Motor neuron (in vitro differentiated cells): ENCODE measurements around the gene CCL17. TPM values are rescaled to one million over a fixed set of nuclear protein-coding genes. Genes with fewer than 3 reads are reported as not detected.
"Not testable (repeated sequence)": the region's sequence is repeated elsewhere in the genome, so short reads cannot be mapped to it uniquely, and the experiment has no call there.

ENCODE experiments used
- ATAC-seq, 8 experiments: fragments of 200-7000 bp; cut with Tn5 transposase; replicated peaks in 6 of 8; 2 replicates each; pipeline ENCODE4 v1.8.0; 2021; ENCODE audit warnings: mild to moderate bottlenecking in 8 of 8, moderate library complexity in 8 of 8
- H3K27ac ChIP-seq, 2 donors: fragments of 250-450 bp; sonication (Bioruptor Pico); 2 replicates each; pipeline ENCODE4 v1.9.0; 2021; ENCODE audit warnings: antibody characterized with exemption in 2 of 2, mild to moderate bottlenecking in 2 of 2, moderate library complexity in 1 of 2
- H3K4me1 ChIP-seq, 2 donors: fragments of 250-450 bp; sonication (Bioruptor Pico); replicated peaks in 1 of 2; 2 replicates each; pipeline ENCODE4 v1.6.1; 2021; ENCODE audit warnings: antibody characterized with exemption in 2 of 2, mild to moderate bottlenecking in 2 of 2, moderate library complexity in 1 of 2
- H3K4me3 ChIP-seq, 5 donors: fragments of 250-450 bp; sonication (Bioruptor Pico); 2 replicates each; pipeline ENCODE4 v1.9.0; 2021; ENCODE audit warnings: antibody characterized with exemption in 5 of 5, mild to moderate bottlenecking in 5 of 5, moderate library complexity in 4 of 5
- whole genome bisulfite sequencing, 10 experiments: fragments of 450-650 bp; shearing (Covaris generic); methylation state at CpG; one replicate each; pipeline ENCODE4 v1.0.0; 2022; 5-methylcytosine and 5-hydroxymethylcytosine counted together
- in situ Hi-C, 9 experiments: fragments of 400-800 bp; cut with MboI; loops; one replicate each; pipeline ENCODE4 v1.15.0; 2021; ENCODE audit warnings: low sequenced_read_pairs in 9 of 9, low pct_unique_long_range_greater_than_20kb in 2 of 9; ENCODE audit not compliant: unreplicated experiment in 9 of 9
- total RNA-seq, 8 experiments: library from RNA; unstranded; fragments of 300-600 nt; gene quantifications; 2 replicates each; pipeline versions ENCODE4 v1.2.3 to v1.2.4, GENCODE V29; 2022

Gene CCL17
- total RNA-seq, 8 experiments from 2014 or later = not detected

DNA sequence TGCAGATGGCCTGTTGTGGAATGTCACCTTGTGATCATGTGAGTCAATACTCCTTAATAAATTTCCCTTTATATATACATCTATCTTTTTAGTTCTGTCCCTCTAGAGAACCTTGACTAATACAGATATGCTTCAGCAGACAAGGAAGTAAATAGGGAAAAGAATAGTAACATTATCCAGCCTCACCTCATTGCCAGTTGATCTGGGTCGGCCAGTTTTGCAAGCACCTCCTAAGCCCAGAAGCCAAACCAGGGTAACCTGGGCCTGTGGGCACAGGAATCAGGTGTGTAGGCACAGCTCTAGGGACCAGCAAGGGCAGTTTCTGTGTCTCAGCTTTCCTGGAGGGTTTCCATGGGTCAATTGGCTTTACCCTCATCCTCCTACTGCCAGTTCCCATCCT is 11.9 kb upstream of the CCL17 start:
- Histone ChIP-seq H3K4me3 (no peak overlapping the region), H3K27ac (no peak overlapping the region), H3K4me1 (no peaks in the 10 kb centered on the region)
- no peak for ATAC-seq
- in situ Hi-C loops = no loop called here
- 17 to 100% (median 73%) methylated on average over 1 of the region's 1 CpG; no CpG with 5 or more reads in 2 of the 10 experiments for WGBS, 10 experiments

DNA sequence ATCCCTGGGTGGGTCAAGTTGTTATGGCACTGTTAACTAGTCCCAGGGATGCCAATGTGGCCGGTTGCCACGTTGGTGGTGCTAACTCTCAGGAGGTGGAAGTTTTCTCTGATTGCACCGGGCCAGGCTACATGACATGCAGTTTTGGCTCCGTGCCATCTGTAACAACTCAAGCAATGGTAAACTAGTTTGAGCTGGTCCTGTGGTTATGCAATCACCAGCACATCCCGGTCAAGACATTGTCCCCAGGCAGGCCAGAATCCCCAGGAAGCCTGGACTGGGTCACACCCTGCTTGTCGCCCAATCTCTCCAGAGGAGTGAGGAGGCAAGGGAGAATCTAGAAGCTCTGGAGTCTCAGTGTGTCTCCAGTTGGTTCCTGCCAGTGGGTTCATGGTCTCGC is 10.1 kb upstream of the CCL17 start:
- peak in 7 of 8 experiments; percentile 27 to 75 (median 56) for ATAC-seq
- 44 to 100% (median 76%) methylated on average over 1 to 5 of the region's 7 CpGs; no CpG with 5 or more reads in 4 of the 10 experiments for WGBS, 10 experiments
- H3K4me1 ChIP-seq = no peaks in the 10 kb centered on the region
- in situ Hi-C loops = no loop called here
- no peak overlapping the region for H3K27ac ChIP-seq
- no peak overlapping the region for H3K4me3 ChIP-seq

DNA sequence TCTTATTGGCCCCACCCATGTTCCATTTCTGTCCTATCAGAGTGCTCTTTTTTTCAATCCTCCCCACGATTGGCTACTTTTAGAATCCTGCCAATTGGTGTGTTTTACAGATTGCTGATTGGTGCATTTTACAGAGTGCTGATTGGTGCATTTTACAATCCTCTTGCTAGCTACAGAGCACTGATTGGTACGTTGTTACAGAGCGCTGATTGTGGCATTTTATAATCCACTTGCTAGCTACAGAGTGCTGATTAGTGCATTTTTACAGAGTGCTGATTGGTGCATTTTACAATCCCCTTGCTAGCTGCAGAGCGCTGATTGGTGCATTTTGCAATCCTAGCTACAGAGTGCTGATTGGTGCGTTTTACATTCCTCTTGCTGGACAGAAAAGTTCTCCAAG is 9.5 kb upstream of the CCL17 start:
- WGBS, 10 experiments = 13 to 88% (median 67%) methylated on average over 1 to 4 of the region's 5 CpGs; no CpG with 5 or more reads in 3 of the 10 experiments
- no peak overlapping the region for H3K4me3 ChIP-seq
- no peak overlapping the region for H3K27ac ChIP-seq
- in situ Hi-C loops = no loop called here
- H3K4me1 ChIP-seq = no peaks in the 10 kb centered on the region
- ATAC-seq = no peak

DNA sequence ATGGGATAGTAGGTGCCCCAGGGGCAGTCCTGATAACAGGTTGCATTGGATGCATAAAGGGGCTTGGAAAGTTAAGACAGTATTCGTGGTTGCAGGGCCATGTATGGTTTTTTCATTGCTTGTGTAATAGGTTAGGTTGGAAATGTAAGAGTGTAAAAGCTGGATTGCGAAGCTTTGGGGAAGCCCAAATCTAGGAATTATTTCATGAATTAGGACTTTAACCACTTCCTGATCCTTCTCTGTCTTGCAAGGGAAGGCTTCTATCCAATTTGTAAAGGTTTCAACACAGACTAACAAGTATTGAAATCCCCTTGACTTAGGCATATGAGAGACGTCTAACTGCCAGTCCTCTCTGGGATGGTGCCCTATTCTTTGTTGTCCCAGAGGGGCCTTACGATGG is 7.8 kb upstream of the CCL17 start:
- Histone ChIP-seq H3K4me1 (no peaks in the 10 kb centered on the region), H3K27ac (no peak overlapping the region), H3K4me3 (no peak overlapping the region)
- in situ Hi-C loops = no loop called here
- no peak for ATAC-seq
- 52 to 100% (median 78%) methylated on average over 1 to 3 of the region's 4 CpGs; no CpG with 5 or more reads in 3 of the 10 experiments for WGBS, 10 experiments

DNA sequence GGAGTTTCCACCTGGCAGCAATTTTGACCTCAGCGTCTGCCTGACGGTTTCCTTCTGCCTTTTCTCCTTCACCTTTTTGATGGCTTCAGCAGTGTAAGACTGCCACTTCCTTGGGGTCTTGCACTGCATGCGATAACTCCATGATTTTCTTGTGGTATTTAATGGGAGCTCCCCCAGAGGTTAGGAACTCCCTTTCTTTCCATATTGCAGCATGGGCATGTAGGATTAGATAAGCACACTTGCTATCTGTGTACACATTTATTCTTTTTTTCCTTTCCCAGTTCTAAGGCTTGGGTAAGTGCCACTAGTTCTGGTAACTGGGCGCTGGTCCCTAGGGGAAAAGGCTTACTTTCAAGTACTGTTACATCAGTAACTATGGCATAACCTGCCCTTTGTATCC is 7.1 kb upstream of the CCL17 start:
- H3K4me1 ChIP-seq, in situ Hi-C loops, ATAC-seq, H3K4me3 ChIP-seq, H3K27ac ChIP-seq: not testable (repeated sequence)
- 14 to 100% (median 72%) methylated on average over 1 to 3 of the region's 4 CpGs; no CpG with 5 or more reads in 3 of the 10 experiments for WGBS, 10 experiments

DNA sequence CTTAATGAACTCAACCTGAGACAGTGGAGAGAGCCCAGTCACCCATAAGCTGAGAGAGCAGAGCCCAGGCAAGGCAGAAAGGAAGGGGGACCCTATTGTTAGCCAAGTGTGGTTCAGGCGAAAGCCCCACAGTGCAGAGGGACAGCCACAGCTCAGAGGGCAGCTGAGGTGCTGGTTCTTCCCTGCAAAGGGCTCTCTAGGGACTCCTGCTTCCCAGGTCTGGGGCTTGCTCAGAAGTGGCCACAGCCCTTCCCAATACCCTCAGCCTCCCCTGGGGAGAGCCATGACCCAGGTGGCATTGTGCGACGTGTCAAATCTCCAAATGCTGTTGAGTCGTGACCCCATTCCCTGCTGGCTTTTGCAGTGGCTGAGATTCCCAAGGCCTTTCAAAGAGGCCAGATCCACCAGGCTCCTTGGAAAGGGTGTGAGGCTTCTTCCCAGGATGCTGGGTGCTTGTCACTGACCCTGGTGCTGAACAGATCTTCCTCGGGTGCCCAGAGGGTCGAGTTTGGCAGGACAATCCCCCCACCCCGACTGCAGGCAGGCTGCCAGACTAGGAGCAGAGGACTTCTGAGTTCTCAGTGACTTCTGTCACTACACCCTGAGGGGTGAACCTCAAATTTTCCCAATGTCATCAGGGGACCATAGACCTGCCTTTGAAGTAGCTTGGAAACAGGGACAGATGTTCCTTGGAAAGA is 2.5 kb upstream of the CCL17 start:
- 0 to 87% (median 43%) methylated on average over 1 to 6 of the region's 7 CpGs; no CpG with 5 or more reads in 3 of the 10 experiments for WGBS, 10 experiments
- no peak for ATAC-seq
- Histone ChIP-seq H3K4me3 (no peak overlapping the region), H3K4me1 (peaks cover 0 to 6% of the 10 kb centered on the region in 2 donors), H3K27ac (no peak overlapping the region)
- in situ Hi-C loops = loop anchor here in 2 of 9 experiments (25.0 kb wide), 1 partner anchor 90 kb away; no protein-coding TSS in a partner anchor

DNA sequence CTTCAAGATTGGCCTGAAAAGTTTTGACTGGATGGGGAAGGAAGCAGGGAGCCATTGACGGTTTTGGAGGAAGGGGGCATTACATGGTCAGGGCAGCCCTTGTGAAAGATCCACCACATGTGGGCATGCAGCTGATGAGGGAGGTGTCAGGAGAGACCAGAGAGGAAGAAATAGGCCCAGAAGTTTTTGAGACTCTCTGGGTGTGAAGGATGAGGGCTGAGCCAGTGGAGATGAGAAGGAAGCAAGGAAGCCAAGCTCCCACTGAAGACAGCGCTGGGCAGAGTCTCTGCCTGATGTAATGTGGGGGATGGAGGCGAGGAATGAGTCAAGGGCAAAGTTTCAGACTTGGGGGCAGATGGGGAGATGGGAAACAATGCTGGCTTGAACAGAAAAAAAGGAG is 530 bp downstream of the CCL17 start:
- WGBS, 10 experiments = 20 to 90% (median 72%) methylated on average over 1 to 3 of the region's 3 CpGs; no CpG with 5 or more reads in 3 of the 10 experiments
- H3K4me3 ChIP-seq = no peak overlapping the region
- in situ Hi-C loops = loop anchor here in 2 of 9 experiments (25.0 kb wide), 1 partner anchor 93 kb away; no protein-coding TSS in a partner anchor
- no peak for ATAC-seq
- H3K27ac ChIP-seq = no peak overlapping the region
- H3K4me1 ChIP-seq = peaks cover 0 to 6% of the 10 kb centered on the region in 2 donors

DNA sequence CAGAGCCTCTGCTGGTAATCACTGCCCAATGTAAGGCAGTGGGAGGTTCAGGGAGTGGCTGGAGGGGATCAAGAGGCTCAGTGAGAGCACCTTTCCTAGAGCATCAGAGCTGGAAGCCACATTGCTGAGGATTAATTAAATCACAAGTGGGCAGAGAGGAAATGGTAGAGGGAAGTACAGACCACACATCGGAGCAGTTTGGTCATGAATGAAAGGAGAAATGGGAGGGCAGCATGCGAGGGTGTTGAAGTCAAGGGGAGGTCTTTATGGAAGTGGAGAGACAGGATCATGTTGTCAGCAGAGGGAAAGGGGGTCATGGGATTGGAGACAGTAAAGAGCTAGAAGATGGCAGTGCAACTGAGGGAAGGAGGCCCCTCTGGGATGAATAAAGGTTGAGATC is 2.3 kb downstream of the CCL17 start:
- 29 to 100% (median 70%) methylated on average over 1 to 2 of the region's 2 CpGs; no CpG with 5 or more reads in 4 of the 10 experiments for WGBS, 10 experiments
- Histone ChIP-seq H3K4me3 (no peak overlapping the region), H3K4me1 (peaks cover 7 to 14% of the 10 kb centered on the region in 2 donors), H3K27ac (no peak overlapping the region)
- in situ Hi-C loops = loop anchor here in 2 of 9 experiments (25.0 kb wide), 1 partner anchor 95 kb away; no protein-coding TSS in a partner anchor
- no peak for ATAC-seq

DNA sequence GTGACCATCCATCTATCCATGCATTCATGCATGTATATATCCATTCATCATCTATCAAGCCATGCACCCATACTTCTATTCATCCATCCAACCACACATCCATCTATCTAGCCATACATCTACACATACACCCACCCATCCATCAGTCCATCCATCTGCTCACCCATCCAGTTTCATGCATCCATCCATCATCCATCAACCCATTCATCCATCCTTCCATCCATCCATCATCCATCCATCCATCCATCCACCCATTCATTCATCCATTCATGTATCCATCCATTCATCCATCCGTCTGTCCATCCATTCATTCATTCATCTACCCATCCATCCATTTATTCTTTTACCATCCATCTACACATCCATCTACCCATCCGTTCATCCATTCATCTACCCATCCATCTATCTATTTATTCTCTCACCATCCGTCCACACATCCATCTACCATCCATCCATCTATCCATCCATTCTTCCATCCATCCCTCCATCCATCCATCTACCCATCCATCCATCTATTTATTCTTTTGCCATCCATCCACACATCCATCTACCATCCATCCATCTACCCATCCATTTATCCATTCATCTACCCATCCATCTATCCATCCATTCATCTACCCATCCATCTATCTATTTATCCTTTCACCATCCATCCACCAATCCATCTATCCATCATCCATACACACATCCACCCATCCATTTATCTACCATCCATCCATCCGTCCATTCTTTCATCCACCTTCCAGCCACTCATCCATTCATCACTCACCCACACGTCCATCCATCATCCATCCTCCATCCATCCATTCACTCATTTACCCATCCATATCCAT is 3.2 kb downstream of the CCL17 start:
- Histone ChIP-seq H3K27ac (no peak overlapping the region), H3K4me1 (peaks cover 7 to 9% of the 10 kb centered on the region in 2 donors), H3K4me3 (no peak overlapping the region)
- in situ Hi-C loops = loop anchor here in 2 of 9 experiments (25.0 kb wide), 1 partner anchor 95 kb away; no protein-coding TSS in a partner anchor
- no peak for ATAC-seq
- WGBS, 10 experiments = 15 to 86% (median 72%) methylated on average over 3 to 5 of the region's 5 CpGs; no CpG with 5 or more reads in 1 of the 10 experiments

DNA sequence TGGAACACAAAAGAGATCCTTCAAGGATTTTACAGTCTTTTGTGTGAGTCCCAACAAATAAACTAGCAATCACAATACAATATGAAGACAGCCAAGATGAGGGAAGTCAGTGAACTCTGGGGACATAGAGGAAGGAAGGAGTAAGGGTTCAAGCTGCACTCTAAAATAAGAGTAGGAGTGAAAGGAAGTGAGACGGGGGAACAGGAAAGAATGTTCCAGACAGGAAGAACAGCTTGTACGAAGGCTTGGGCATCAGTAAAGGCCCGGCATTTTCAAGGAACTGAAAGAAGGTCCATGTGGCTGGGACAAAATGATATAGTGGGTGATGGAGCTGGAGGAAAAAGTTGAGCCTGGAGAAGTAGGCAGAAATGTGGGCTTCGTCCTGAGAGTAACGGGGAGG is 4.5 kb downstream of the CCL17 start:
- H3K27ac ChIP-seq = no peak overlapping the region
- no peak for ATAC-seq
- no peak overlapping the region for H3K4me3 ChIP-seq
- WGBS, 10 experiments = 40 to 100% (median 83%) methylated on average over 1 to 5 of the region's 5 CpGs; no CpG with 5 or more reads in 3 of the 10 experiments
- in situ Hi-C loops = loop anchor here in 2 of 9 experiments (25.0 kb wide), 1 partner anchor 97 kb away; no protein-coding TSS in a partner anchor
- peaks cover 7 to 9% of the 10 kb centered on the region in 2 donors for H3K4me1 ChIP-seq

DNA sequence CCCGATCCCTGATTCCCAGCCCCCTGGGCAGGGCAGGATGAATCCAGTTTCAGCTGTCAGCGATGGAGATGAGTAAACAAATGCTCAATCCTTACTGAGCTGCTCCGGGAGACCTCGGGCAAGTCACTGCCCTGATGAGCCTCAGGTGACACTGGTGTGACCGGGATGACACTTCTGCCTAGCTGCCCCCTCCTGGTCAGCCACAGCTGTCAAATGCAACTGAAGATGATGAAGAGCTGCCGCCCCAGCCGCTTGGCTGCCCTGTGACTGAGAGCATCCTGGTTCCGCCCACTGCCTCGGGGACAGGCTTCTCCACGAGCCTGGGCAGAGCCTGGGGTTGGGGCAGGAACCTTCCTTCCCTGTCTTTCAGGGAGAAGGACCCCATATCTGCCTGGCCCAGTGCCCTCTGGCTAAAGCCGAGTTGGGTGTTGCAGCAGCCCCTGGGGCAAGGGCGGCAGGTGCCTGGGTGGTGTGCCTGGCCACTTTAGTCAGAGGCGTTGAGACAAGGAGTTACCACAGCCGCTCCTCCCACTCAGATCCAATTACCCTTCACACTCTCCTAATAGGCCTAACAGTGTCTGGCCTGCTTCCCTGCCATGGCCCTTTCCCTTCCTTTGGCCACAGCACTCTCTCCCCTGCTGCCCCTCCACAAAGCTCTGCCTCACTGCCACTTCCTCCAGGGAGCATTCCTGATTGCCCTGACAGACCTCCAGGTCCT is 5.5 kb downstream of the CCL17 start:
- no peak overlapping the region for H3K4me3 ChIP-seq
- no peak overlapping the region for H3K27ac ChIP-seq
- ATAC-seq = peak in 3 of 8 experiments; percentile 91 to 92 (median 91)
- peaks cover 7 to 9% of the 10 kb centered on the region in 2 donors for H3K4me1 ChIP-seq
- in situ Hi-C loops = loop anchor here in 6 of 9 experiments (10.0 to 25.0 kb wide), 2 partner anchors 98 to 105 kb away; no protein-coding TSS in a partner anchor
- WGBS, 10 experiments = 58 to 80% (median 80%) methylated on average over 1 to 5 of the region's 14 CpGs; no CpG with 5 or more reads in 7 of the 10 experiments

DNA sequence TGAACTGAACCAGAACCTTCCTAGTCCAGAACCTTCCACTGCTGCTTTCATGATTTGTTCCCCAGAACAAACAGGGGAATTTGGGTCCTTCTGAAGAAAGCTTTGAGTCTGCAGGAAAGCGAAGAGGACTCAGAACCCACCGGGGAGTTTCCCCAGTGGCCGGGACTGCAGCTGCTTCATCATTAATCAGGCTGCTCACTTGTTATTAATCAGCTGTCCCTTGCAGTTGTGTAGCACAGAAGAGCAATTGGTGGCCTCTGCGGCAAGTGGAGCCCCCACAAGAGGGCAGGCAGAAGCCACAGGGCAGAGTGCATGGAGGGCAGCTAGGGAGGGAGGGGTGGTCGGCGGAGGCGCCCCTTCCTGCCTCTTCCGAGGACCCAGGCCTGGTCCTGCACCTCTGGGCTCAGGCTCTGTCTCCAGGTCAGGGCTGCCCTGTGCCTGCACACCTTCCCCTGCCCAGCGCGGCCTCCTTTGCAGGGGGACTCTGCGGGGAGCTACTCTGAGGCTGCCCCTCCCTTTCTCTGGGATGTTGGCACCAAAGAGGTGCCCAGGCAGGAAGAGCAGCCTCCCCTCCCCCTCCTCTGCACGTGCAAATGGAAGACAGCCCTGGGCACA is 6.9 kb downstream of the CCL17 start:
- ATAC-seq = peak in 5 of 8 experiments; percentile 30 to 61 (median 49)
- H3K27ac ChIP-seq = no peak overlapping the region
- in situ Hi-C loops = loop anchor here in 6 of 9 experiments (10.0 to 25.0 kb wide), 2 partner anchors 99 to 107 kb away; no protein-coding TSS in a partner anchor
- WGBS, 10 experiments = 0 to 100% (median 39%) methylated on average over 1 to 4 of the region's 12 CpGs; no CpG with 5 or more reads in 7 of the 10 experiments
- peaks cover 10 to 16% of the 10 kb centered on the region in 2 donors for H3K4me1 ChIP-seq
- no peak overlapping the region for H3K4me3 ChIP-seq
